K562 (cell line): ENCODE measurements around the gene PPIA. TPM values are rescaled to one million over a fixed set of nuclear protein-coding genes. Genes with fewer than 3 reads are reported as not detected.
A peak's percentile ranks its signal among the peaks of the same experiment; 100 is the strongest.

Experiments used
- ATAC-seq: fragments of 200-7000 bp; cut with Tn5 transposase; 3 replicates; pipeline ENCODE4 v1.9.1; 2020; ENCODE audit warnings: moderate library complexity
- BruUV-seq: library from RNA; stranded (reverse); fragments of 400-500 nt; replicated peaks from 2 replicates; lab custom pipeline; 2021; lab: Mats Ljungman, UMichigan
- CTCF ChIA-PET: fragments of 300-600 bp; formaldehyde crosslinking; extraction: SDS; loops from one replicate; lab custom pipeline; 2021; ENCODE audit warnings: low intra/inter-chr PET ratio; lab: Yijun Ruan, JAX
- POLR2A ChIA-PET: fragments of 300-600, 350-650 bp; sonication (Branson Sonifier 250); formaldehyde crosslinking; extraction: SDS; loops from one replicate; lab custom pipeline; 2021; ENCODE audit warnings: antibody characterized with exemption, inconsistent platforms; lab: Yijun Ruan, JAX
- DNase-seq, 4 experiments: peaks; one replicate each; pipeline versions ENCODE4 v3.0.0 to v3.0.0-alpha.2; 2011 to 2018; ENCODE audit warnings: low spot score in 3 of 4, mixed read lengths in 3 of 4; ENCODE audit errors: extremely low read depth in 1 of 4
- FAIRE-seq: peaks from 2 replicates; lab custom pipeline; 2011; peaks lifted over from hg19 to GRCh38; lab: Jason Lieb, UNC
- H2AFZ ChIP-seq: 2 replicates; pipeline ENCODE4 v1.6.0; 2011; ENCODE audit warnings: low read depth, low read length, control low read depth, inconsistent platforms
- H3K27ac ChIP-seq: fragments of 200-600 bp; 3 replicates; pipeline ENCODE4 v1.8.0; 2011; ENCODE audit warnings: low read depth, mild to moderate bottlenecking, control low read depth, inconsistent platforms, low read length, moderate library complexity, mixed read lengths; ENCODE audit errors: extremely low read depth
- H3K27me3 ChIP-seq, 2 experiments: fragments of 300-600 bp in 1 of 2; 2 replicates in 1 of 2; 3 replicates in 1 of 2; pipeline versions ENCODE4 v1.6.0 to v1.8.0; 2011; ENCODE audit warnings: inconsistent platforms in 2 of 2, low read length in 2 of 2, mild to moderate bottlenecking in 1 of 2, mixed read lengths in 1 of 2, moderate library complexity in 1 of 2; ENCODE audit not compliant: control insufficient read depth in 2 of 2, insufficient read depth in 2 of 2
- H3K36me3 ChIP-seq: fragments of 300-600 bp; 3 replicates; pipeline ENCODE4 v1.8.0; 2011; ENCODE audit warnings: mild to moderate bottlenecking, low read length, inconsistent platforms; ENCODE audit not compliant: control insufficient read depth, insufficient read depth
- H3K4me1 ChIP-seq, 2 experiments: fragments of 200-600 bp in 1 of 2; replicated peaks in 1 of 2; 2 replicates in 1 of 2; 3 replicates in 1 of 2; pipeline versions ENCODE4 v1.5.1 to v1.8.0; 2011; ENCODE audit warnings: inconsistent platforms in 2 of 2, low read length in 2 of 2, mild to moderate bottlenecking in 1 of 2, mixed read lengths in 1 of 2, moderate library complexity in 1 of 2; ENCODE audit not compliant: control insufficient read depth in 2 of 2, insufficient read depth in 2 of 2
- H3K4me2 ChIP-seq: 2 replicates; pipeline ENCODE4 v1.6.1; 2011; ENCODE audit warnings: low read length, control low read depth, inconsistent platforms, mixed read lengths; ENCODE audit not compliant: insufficient read depth
- H3K4me3 ChIP-seq: fragments of 200-600 bp; sonication (generic), shearing (Covaris generic); 2 replicates; pipeline ENCODE4 v1.5.1; 2016; ENCODE audit warnings: control low read depth, inconsistent platforms
- H3K79me2 ChIP-seq: fragments of 200-600 bp; 3 replicates; pipeline ENCODE4 v1.8.0; 2011; ENCODE audit warnings: low read length, inconsistent platforms; ENCODE audit not compliant: control insufficient read depth, insufficient read depth
- H3K9ac ChIP-seq, 2 experiments: 2 replicates each; pipeline versions ENCODE4 v1.6.0 to v1.6.1; 2011; ENCODE audit warnings: low read depth in 2 of 2, low read length in 2 of 2, control low read depth in 1 of 2, inconsistent platforms in 1 of 2, mild to moderate bottlenecking in 1 of 2, mixed read lengths in 1 of 2; ENCODE audit not compliant: insufficient read depth in 1 of 2
- H3K9me1 ChIP-seq: one replicate; pipeline ENCODE4 v1.6.0; 2011; ENCODE audit warnings: inconsistent platforms, mild to moderate bottlenecking, low read length, moderate library complexity; ENCODE audit not compliant: control insufficient read depth, insufficient read depth
- H3K9me3 ChIP-seq: replicated peaks from 2 replicates; pipeline ENCODE4 v1.5.1; 2011; ENCODE audit warnings: low read depth, low read length, inconsistent platforms; ENCODE audit not compliant: control insufficient read depth, insufficient read depth
- H4K20me1 ChIP-seq: replicated peaks from 2 replicates; pipeline ENCODE4 v1.6.1; 2011; ENCODE audit warnings: low read length, inconsistent platforms, mixed read lengths; ENCODE audit not compliant: control insufficient read depth, insufficient read depth
- BRD9 ChIP-seq: fragments of 450-650 bp; IDR thresholded peaks from 2 replicates; pipeline ENCODE4 v1.6.1; 2018; ENCODE audit warnings: low read depth; ENCODE audit not compliant: partially characterized antibody
- CBFA2T3 ChIP-seq: fragments of 450-650 bp; IDR thresholded peaks from 2 replicates; pipeline ENCODE4 v1.6.1; 2017
- CHD4 ChIP-seq: fragments of 200-600 bp; sonication (generic); IDR thresholded peaks from 3 replicates; pipeline ENCODE4 v1.6.1; 2012; ENCODE audit warnings: low read depth, mild to moderate bottlenecking, mixed read lengths, low read length, inconsistent platforms; ENCODE audit not compliant: insufficient read depth, insufficient replicate concordance, poor library complexity, severe bottlenecking
- EP300 ChIP-seq: IDR thresholded peaks from 2 replicates; pipeline ENCODE4 v1.6.1; 2012; ENCODE audit warnings: low read length, improper control_type of control experiment
- ESRRA ChIP-seq: fragments of 450-650 bp; IDR thresholded peaks from 2 replicates; pipeline ENCODE4 v1.6.1; 2014; ENCODE audit warnings: low read depth, mild to moderate bottlenecking, moderate library complexity, borderline replicate concordance
- KDM4B ChIP-seq, 2 experiments: fragments of 450-650 bp in 1 of 2; sonication (generic) in 1 of 2; IDR thresholded peaks; 2 replicates each; pipeline ENCODE4 v1.6.1; 2016 to 2017; ENCODE audit warnings: borderline replicate concordance in 2 of 2, antibody characterized with exemption in 1 of 2, low read depth in 1 of 2, mild to moderate bottlenecking in 1 of 2
- NUFIP1 ChIP-seq: fragments of 450-650 bp; IDR thresholded peaks from 2 replicates; pipeline ENCODE4 v1.6.1; 2018; ENCODE audit not compliant: partially characterized antibody
- PCBP1 ChIP-seq: fragments of 200-400 bp; formaldehyde crosslinking; IDR thresholded peaks from 2 replicates; pipeline ENCODE4 v1.6.1; 2018; ENCODE audit warnings: mild to moderate bottlenecking, low read depth, low read length; ENCODE audit not compliant: poor library complexity, severe bottlenecking
- TEAD1 ChIP-seq, 2 experiments: fragments of 450-650 bp in 1 of 2; sonication (generic) in 1 of 2; formaldehyde crosslinking; IDR thresholded peaks; 2 replicates each; pipeline versions ENCODE4 v1.4.0 to v1.8.0; 2020 to 2022; ENCODE audit warnings: mild to moderate bottlenecking in 2 of 2, missing genetic modification reagents in 1 of 2
- ZNF23 ChIP-seq: fragments of 250-450 bp; sonication (Bioruptor Pico); IDR thresholded peaks from 2 replicates; pipeline ENCODE4 v1.4.0; 2020; ENCODE audit warnings: mild to moderate bottlenecking
- ZNF282 ChIP-seq: sonication (generic); formaldehyde crosslinking; IDR thresholded peaks from 2 replicates; pipeline ENCODE4 v1.8.1; 2023; ENCODE audit warnings: missing genetic modification reagents
- ZNF408 ChIP-seq: fragments of 250-450 bp; sonication (Bioruptor Pico); IDR thresholded peaks from 2 replicates; pipeline ENCODE4 v1.4.0; 2020; ENCODE audit warnings: low read depth, mild to moderate bottlenecking, moderate library complexity
- ZNF717 ChIP-seq: fragments of 250-450 bp; sonication (Bioruptor Pico); IDR thresholded peaks from 2 replicates; pipeline ENCODE4 v1.5.0; 2021
- ZNF785 ChIP-seq: fragments of 250-450 bp; sonication (Bioruptor Pico); IDR thresholded peaks from 2 replicates; pipeline ENCODE4 v1.4.0; 2020; ENCODE audit warnings: mild to moderate bottlenecking
- ZZZ3 ChIP-seq: fragments of 450-650 bp; IDR thresholded peaks from 2 replicates; pipeline ENCODE4 v1.6.1; 2016; ENCODE audit warnings: antibody characterized with exemption, mild to moderate bottlenecking, moderate library complexity
- WGBS: fragments of 100-300 bp; shearing (Covaris generic); methylation state at CpG from one replicate; pipeline ENCODE4 v1.1.6; 2016; ENCODE audit warnings: low coverage, mixed read lengths; ENCODE audit not compliant: insufficient coverage; ENCODE audit errors: missing lambda C conversion rate; 5-methylcytosine and 5-hydroxymethylcytosine counted together
- in situ Hi-C: fragments of 300-500 bp; cut with MboI; formaldehyde crosslinking; loops from 4 replicates; pipeline ENCODE4 v1.15.0; 2018; ENCODE audit warnings: inconsistent platforms, mixed read lengths
- intact Hi-C: fragments of 100-400 bp; cut with micrococcal nuclease; formaldehyde crosslinking; loops from 2 replicates; pipeline ENCODE4 v1.14.2; 2022
- polyA plus RNA-seq, 8 experiments: library from polyadenylated mRNA; depleted of rRNA in 4 of 8; stranded (reverse) in 5 of 8; unstranded in 3 of 8; fragments of >200 nt; fragmentation: Nextera tagmentation in 2 of 8; fragmentation: Illumina TruSeq in 1 of 8; extraction: Ambion mirVana in 2 of 8; extraction: Trizol in 1 of 8; gene quantifications; 2 replicates each; pipeline versions ENCODE4 v1.2.1 to v1.2.3, GENCODE V29; 2011 to 2014; ENCODE audit warnings: inconsistent platforms in 1 of 8, missing spikeins in 1 of 8
- total RNA-seq, 7 experiments: library from RNA; depleted of rRNA in 6 of 7; stranded (reverse); fragments of >200 nt in 6 of 7; fragmentation: Illumina TruSeq in 2 of 7; extraction: Trizol in 2 of 7; gene quantifications; 2 replicates each; pipeline versions ENCODE4 v1.2.1 to v1.2.3, GENCODE V29; 2011 to 2021; ENCODE audit warnings: low replicate concordance in 1 of 7
- TF ChIP-seq, protein P1 (sequence below): sonication (generic); formaldehyde crosslinking; IDR thresholded peaks from 2 replicates; pipeline ENCODE4 v1.8.0; 2022; ENCODE audit warnings: missing genetic modification reagents, mild to moderate bottlenecking, moderate library complexity, borderline replicate concordance
- TF ChIP-seq, protein P2 (sequence below), 2 experiments: fragments of 450-650 bp in 1 of 2; sonication (generic) in 1 of 2; formaldehyde crosslinking; conservative IDR thresholded peaks; 2 replicates each; pipeline versions ENCODE4 v1.4.0 to v1.8.1; 2020 to 2022; ENCODE audit warnings: mild to moderate bottlenecking in 1 of 2, missing genetic modification reagents in 1 of 2

Gene PPIA
- total and polyA plus RNA-seq, 9 of the 15 experiments (the other 6 are each of a cell fraction or from before 2014, with no cell fraction given) = 2,583 to 7,504 (median 3,973) TPM

DNA sequence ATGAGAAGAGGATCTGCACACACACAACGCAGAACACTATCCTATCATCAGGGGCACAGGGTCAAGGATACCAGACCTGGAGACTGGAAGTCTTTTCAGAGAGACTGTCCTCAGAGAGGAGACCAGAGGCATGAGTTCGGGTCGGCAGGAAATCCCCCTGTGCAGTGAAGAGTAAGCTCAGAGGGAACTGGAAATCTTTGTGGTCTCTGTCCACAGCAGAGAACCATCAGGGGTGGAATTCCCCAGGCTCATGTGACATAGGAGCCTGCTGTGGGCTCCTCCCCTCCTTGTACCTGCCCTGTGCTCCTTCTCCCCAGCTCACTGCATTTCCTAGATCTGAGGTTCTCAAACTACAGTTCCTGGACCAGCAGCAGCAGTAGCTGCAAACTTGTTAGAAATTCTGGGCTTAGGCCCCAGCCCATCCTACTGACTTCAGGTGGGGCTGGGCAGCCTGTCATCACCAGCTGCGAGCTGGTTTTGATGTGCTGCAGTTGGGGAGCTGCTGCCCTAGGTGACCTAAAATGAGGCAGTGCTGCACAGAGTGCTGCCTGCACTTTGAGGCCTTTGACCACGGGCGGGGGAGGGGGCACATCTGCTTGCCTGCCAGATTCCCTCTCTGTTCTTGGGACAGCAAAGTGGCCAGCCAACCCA is 45.4 kb upstream of the PPIA start:
- no peak overlapping the region for H3K4me3 ChIP-seq
- no peak for FAIRE-seq

More for the DNA sequence above, 45.4 kb upstream of the PPIA start:
- TF ChIP-seq ZNF23 (CRISPR knock-in tag) (no peak), ZNF717 (CRISPR knock-in tag) (no peak), NUFIP1 (no peak), KDM4B (IDR thresholded peaks at IDR 0.05; ENCODE audit: borderline replicate concordance in 2 of 2, low read depth in 1 of 2) (no peak), TEAD1 (CRISPR knock-in tag; IDR thresholded peaks at IDR 0.05) (no peak), BRD9 (no peak), ZNF785 (CRISPR knock-in tag) (no peak), ESRRA (no peak), PCBP1 (no peak), ZNF408 (CRISPR knock-in tag) (no peak), EP300 (no peak), CBFA2T3 (0 out of 2 replicates have a peak, but pooled peaks have one; percentile 12), ZNF282 (CRISPR knock-in tag) (no peak), CHD4 (no peak), ZZZ3 (no peak)
- TF ChIP-seq, protein P1, sequence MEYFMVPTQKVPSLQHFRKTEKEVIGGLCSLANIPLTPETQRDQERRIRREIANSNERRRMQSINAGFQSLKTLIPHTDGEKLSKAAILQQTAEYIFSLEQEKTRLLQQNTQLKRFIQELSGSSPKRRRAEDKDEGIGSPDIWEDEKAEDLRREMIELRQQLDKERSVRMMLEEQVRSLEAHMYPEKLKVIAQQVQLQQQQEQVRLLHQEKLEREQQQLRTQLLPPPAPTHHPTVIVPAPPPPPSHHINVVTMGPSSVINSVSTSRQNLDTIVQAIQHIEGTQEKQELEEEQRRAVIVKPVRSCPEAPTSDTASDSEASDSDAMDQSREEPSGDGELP = peak; percentile 50; the same call in 1 of the 2 replicates
- TF ChIP-seq, protein P2, sequence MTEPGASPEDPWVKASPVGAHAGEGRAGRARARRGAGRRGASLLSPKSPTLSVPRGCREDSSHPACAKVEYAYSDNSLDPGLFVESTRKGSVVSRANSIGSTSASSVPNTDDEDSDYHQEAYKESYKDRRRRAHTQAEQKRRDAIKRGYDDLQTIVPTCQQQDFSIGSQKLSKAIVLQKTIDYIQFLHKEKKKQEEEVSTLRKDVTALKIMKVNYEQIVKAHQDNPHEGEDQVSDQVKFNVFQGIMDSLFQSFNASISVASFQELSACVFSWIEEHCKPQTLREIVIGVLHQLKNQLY (CRISPR knock-in tag; conservative IDR thresholded peaks at IDR 0.05) = no peak
- ChIA-PET POLR2A (interaction anchor here (0.6 to 1.1 kb wide), 3 partner anchors 11 to 257 kb away, joined by 3 to 4 read pairs (median 3); no protein-coding TSS in a partner anchor), CTCF (no interaction called here)
- no peaks in the 10 kb centered on the region for H3K9me1 ChIP-seq
- no TSS peak for BruUV-seq
- H3K4me2 ChIP-seq = no peak overlapping the region
- no peak for ATAC-seq
- intact Hi-C loops = no loop called here
- DNase-seq = peak in 2 of 4 experiments; percentile 10 to 45
- H3K27me3 ChIP-seq = no peaks in the 10 kb centered on the region
- H3K79me2 ChIP-seq = peaks cover 57% of the 10 kb centered on the region
- peaks cover 19% of the 10 kb centered on the region; the same call in 2 of the 3 replicates for H3K36me3 ChIP-seq
- no peak overlapping the region for H2AFZ ChIP-seq
- H3K9ac ChIP-seq = peak overlapping the region in 1 of 2 experiments; percentile 53; a peak in 2 of 4 replicates
- H3K9me3 ChIP-seq = no peaks in the 10 kb centered on the region
- in situ Hi-C loops = no loop called here
- 48% methylated on average over 6 of the region's 6 CpGs for WGBS
- peaks cover 26% of the 10 kb centered on the region in 2 experiments; a peak in 4 of 5 replicates for H3K4me1 ChIP-seq
- no peak overlapping the region for H3K27ac ChIP-seq
- peaks cover 14% of the 10 kb centered on the region for H4K20me1 ChIP-seq
